HG03565 (cell line): Measurements from ENCODE around the gene NEDD4L.

ENCODE experiments used
- ATAC-seq: cut with Tn5 transposase; IDR thresholded peaks from one replicate; pipeline ENCODE4 v1.9.1; 2021; ENCODE audit warnings: mild to moderate bottlenecking, moderate library complexity; ENCODE audit not compliant: unreplicated experiment

Gene NEDD4L

GRCh38 chr18:58284699-58285448 lies 240.8 kb downstream of the NEDD4L start:
- no peak for ATAC-seq

DNA sequence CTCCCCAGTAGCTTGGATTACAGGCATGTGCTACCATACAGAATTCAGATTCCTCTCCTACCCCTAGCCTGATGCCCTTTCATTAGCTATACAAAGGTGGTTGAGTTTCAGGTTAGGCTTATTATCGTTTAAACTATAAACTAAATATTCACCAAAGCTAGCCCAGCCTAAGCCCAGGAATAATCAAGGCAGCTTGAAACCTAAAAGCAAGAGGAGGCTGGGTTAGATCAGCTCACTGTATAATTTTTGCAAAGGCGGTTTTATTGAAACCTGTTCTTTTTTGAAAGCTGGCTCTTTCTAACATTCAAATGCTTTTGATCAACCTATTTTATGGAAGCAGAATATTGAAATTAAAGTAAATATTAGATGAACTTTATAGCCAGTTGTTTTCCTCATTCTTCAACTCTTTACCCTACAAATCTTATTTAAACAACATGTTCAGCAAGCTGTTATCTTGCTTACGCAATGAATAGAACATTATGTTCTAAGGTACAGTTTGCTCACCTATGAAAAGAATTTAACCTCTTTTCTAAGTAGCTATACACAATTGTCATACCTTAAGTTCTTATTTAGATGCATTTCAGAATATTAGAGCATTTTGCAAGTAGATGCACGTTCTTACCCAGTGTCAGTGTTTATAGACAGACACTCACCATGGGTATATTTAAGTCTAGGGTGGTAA lies 241.6 kb downstream of the NEDD4L start:
- no peak for ATAC-seq

DNA sequence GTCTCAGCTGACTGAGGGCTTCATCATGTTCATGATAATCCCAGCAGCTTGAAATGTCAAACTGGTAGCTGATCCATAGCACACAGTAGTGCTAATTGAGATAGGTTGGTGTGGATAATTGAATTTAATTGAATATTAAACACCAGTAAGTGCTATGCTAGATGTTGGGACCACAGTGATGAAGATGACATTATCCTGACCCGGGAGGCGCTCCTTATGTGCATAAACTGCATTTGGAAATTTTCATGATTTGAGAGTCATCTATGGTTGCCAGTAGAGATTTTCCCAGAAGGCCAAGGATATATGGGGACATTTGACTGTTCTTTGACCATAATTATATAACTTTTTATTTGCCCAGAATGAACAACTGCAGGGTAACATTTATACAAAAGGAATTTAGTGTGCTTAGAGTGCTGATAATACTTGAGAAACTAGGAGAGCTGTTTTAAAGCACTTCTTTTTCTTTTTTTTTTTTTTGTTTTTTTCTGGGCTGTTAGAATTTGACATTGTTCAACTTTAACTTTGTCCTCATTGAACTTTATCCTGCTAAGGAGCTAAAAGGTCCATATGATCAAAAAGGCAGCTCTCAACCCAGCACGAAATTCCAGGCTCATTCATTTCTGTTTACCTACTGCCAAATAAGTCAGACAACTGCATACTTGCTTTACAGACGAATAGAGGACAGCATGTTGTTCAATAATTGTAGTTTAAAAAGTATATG lies 242.8 kb downstream of the NEDD4L start:
- no peak for ATAC-seq

GRCh38 chr18:58287353-58288274 lies 243.6 kb downstream of the NEDD4L start:
- ATAC-seq: no peak

DNA sequence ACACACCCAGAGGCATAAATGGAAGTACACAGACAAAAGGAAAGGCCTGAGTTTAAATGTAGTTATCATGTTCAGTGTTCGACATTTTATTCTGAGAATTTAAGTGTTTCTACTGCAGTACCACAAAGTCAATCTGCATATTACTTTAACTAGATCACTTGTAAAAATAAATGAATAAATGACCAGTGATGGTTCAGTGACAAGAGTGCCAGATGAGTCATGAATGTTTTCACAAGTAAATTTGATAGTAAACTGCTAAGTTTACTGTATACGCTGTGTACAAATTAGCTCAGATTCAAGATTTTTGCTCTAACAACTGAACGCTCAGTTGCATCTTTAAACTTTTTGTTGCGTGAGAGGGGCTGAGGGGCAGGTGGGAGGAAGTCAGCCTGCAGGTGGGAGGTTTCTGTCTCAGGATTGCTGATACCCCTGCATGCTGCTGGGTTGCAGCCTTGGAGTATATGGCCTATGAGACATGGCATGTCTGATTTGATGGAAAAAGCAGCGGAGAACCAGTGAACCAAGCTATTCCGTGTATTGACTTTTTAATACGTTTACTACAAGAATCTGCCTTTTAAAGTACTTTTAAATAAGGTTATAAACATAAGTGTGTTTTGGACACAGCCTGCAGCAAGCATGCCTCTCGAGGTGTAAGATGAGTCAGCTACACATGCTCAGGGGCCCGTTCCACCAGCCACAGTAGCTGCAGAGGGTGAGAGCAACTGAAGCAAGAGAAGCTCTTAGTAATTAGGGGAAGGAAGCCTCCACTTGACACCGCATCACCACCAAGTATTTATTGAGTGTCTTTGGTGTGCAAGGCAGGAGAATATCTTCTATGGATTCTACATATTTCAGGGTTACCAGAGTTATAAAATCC lies 245.1 kb downstream of the NEDD4L start:
- peak; percentile 88 for ATAC-seq

- ATAC-seq: no peak
These were observed 246.2 kb downstream of the NEDD4L start for GRCh38 chr18:58290116-58290695.

GRCh38 chr18:58291131-58291530 lies 247.1 kb downstream of the NEDD4L start:
- ATAC-seq: no peak

GRCh38 chr18:58292638-58293037 lies 248.6 kb downstream of the NEDD4L start:
- no peak for ATAC-seq

DNA sequence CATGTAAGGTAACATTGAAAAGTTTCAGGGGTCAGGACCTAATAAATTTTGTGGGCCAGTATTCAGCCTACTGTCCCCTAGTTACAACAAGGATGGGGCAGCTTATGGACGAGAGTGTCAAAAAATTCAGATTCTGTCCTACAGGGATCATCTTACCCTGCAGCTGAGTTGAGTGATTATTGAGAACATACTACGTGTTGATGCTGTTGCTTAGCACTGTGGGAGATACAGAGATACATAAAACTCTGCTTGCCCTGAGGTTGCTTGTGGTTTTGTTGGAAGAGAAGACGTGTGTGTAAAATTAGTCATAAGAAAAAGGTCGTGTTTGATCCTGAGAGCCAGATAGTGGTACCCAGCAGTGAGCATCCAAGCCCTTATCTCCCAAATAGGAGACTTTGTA lies 253.2 kb downstream of the NEDD4L start:
- peak; percentile 60 for ATAC-seq

DNA sequence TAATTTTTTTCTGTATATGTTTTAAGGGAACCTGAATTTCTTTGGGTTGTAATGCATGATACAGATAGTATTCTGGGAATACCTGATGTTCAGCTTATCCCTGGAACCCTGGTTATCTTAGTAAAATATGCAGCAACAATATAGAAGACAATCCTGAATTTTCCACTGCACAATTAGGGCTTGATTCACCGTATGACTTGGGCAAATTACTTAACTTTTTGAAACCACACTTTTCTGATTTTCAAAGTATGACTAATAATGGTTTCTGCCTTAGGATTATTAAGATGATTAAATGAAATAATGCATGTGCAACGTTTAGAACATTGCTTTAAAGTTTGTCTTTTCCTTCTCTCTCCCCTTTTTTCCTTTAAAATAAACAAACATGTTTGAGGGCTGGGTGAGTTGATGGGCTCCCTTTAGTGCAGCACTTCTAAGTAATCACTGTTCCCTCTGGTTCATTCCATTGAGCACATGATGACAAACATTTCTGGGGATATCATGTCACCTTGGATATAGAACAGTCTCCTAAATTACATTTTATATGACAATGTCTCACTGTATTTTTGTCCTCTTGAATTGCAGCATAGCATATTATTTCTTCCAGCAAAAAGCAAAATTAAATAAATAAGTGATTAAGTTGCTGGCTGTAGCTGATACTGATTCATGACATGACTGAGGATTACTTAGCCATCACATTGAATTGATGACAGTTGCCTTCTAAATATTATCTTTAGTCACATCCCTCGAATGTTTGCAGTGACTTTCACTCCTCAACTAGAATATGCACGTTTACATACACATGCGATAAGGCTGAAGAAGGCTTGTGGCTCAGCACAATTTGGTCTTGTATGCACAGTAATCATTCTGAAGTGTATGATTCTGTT lies 254.5 kb downstream of the NEDD4L start:
- no peak for ATAC-seq

DNA sequence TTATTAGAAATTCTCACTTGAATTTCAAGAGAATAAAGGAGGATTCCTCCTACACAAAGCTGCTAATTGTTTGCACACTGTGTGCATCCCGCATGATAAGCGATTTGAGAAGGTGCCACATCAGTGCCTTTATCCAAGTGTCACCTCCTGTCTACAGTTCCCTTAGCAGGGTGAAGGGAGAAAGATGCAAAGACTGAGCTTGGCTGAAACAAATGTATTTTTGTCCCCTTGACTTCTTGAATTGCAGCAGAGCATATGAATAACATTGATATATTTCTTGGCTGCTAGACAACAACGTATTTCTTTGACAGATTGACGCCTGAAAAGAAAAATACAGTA lies 255.1 kb downstream of the NEDD4L start:
- no peak for ATAC-seq

DNA sequence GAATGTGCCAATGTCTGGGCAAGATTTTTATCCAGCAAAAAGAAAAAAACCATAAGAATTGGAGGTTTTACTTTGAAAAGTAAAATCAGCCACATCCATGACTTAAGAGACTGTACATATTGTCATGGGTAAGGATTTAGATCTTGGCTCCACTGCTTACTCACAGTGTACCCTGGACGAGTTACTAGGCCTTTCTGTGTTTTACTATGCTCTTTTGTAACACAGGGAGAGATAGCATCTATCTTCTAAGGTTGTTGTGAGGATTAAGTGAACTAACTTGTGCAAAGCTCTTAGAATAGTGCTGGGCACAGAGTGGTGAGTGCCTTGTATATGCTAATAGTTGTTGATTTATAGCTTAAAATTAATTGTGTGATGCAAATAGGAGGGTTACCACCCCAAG lies 255.9 kb downstream of the NEDD4L start:
- ATAC-seq: no peak

DNA sequence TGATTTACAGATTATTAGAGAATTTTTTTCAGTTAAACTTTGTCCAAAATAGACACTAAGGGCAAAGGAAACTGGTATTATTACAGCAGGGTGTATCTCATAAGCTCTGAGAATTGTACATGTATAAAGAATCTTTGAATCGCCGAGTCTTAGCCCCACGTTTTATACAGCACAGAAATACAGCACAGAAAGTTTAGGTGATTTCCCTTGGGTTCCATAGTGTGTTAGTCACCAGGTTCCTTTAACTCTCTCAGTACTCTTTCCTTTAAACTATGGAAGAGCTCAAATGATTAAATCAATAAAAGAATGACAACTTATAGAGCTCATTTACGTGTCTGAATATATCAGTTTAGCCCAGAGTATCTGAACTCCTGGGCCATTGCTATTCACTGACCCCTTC lies 256.8 kb downstream of the NEDD4L start:
- ATAC-seq: no peak

DNA sequence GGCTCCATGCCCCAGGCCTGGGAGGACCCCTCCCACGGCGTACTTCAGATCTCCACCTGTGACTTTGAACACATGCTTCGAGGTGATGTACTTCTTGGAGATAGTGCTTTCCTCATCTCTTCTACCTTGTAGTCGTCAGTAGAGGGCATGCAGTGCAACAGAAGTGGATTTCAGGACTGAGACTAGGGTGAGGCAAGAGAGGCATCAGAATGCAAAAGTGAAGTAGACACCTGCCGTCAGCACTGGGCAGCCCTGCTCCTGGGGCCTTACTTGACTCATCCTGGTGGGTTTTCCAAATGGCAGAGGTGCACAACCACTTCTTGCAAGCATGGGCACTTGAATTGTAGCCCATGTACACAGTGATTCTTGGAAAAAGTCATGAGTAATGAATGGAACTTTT lies 258.8 kb downstream of the NEDD4L start:
- no peak for ATAC-seq

DNA sequence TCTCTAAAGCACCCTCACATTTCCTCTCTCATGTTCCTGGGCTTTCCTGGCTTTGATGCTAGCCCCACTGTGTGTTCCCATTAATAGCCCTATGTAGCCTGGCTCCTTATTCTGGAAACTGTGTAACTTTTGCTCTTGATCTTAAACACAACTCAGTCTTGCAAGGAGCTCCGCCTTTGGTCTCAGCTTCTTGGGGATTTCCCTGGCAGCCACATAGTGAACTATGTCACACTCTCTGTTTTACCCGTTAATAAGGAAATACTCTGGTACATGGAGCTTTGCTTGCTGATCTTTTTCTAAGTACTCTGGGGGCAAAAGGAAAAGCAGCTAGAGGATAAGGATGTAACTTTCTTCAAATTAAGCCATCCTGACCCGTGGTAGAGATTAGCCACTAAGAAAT lies 259.3 kb downstream of the NEDD4L start:
- peak; percentile 80 for ATAC-seq

GRCh38 chr18:58305792-58306191 lies 261.8 kb downstream of the NEDD4L start:
- no peak for ATAC-seq

- ATAC-seq: no peak
These were observed 263.4 kb downstream of the NEDD4L start for GRCh38 chr18:58307441-58307840.

DNA sequence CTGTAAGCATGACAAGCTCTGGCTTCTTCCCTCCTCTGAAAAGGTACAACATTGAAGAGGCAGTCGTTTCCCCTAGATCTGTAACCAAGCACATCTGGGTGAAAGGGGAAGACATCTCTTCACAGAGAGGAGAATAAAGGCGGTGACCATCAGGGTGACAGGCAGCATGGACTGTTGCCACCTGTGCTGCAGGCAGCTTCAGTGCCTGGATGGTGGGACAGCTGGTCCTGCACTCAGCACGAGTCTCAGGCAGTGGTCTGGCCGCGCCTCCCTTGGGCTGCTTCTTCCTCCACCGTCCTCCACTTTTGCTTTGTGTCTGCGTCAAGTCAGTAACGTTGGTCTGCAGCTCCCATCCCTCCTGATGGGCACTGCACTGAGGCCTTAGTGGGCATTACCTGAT lies 264.4 kb downstream of the NEDD4L start:
- no peak for ATAC-seq

GRCh38 chr18:58309099-58309498 lies 265.1 kb downstream of the NEDD4L start:
- ATAC-seq: no peak
